SK-N-SH (cell line): Measurements from ENCODE around the gene CCDC18.
"Not testable (repeated sequence)": the region's sequence is repeated elsewhere in the genome, so short reads cannot be mapped to it uniquely, and the experiment has no call there.

Experiments used
- EP300 ChIP-seq, 2 experiments: IDR thresholded peaks; 2 replicates each; pipeline versions ENCODE4 v1.4.0 to v1.6.1; 2012; ENCODE audit warnings: borderline replicate concordance in 1 of 2, low read depth in 1 of 2, low read length in 1 of 2
- EZH2phosphoT487 ChIP-seq: fragments of 200-600 bp; sonication (generic); IDR thresholded peaks from 2 replicates; pipeline ENCODE4 v1.6.1; 2017; ENCODE audit warnings: low read depth, mixed run types, mild to moderate bottlenecking, antibody characterized with exemption, moderate library complexity, borderline replicate concordance
- GABPA ChIP-seq: IDR thresholded peaks from 2 replicates; pipeline ENCODE4 v1.4.0; 2012; ENCODE audit warnings: low read depth, mild to moderate bottlenecking
- GATA2 ChIP-seq: sonication (generic); formaldehyde crosslinking; IDR thresholded peaks from 2 replicates; pipeline ENCODE4 v1.5.0; 2020; ENCODE audit warnings: mild to moderate bottlenecking, missing genetic modification reagents
- POLR2AphosphoS5 ChIP-seq: IDR thresholded peaks from 2 replicates; pipeline ENCODE4 v1.6.1; 2012; ENCODE audit warnings: low read depth, low read length
- RAD21 ChIP-seq: IDR thresholded peaks from 2 replicates; pipeline ENCODE4 v1.6.1; 2012; ENCODE audit warnings: mild to moderate bottlenecking, low read length
- YY1 ChIP-seq: IDR thresholded peaks from 2 replicates; pipeline ENCODE4 v1.4.0; 2012; ENCODE audit warnings: low read depth, mild to moderate bottlenecking
- TF ChIP-seq, protein P1 (sequence below): fragments of 200-600 bp; sonication (generic); IDR thresholded peaks from 2 replicates; pipeline ENCODE4 v1.6.1; 2017; ENCODE audit warnings: antibody characterized with exemption, mild to moderate bottlenecking, moderate library complexity
- TF ChIP-seq, protein P2 (sequence below): fragments of 150-350 bp; IDR thresholded peaks from 2 replicates; pipeline ENCODE4 v1.6.1; 2017; ENCODE audit warnings: antibody characterized with exemption, low read length, low read depth, borderline replicate concordance
- TF ChIP-seq, protein P3 (sequence below): IDR thresholded peaks from 2 replicates; pipeline ENCODE4 v1.4.0; 2012; ENCODE audit warnings: low read depth, borderline replicate concordance
- TF ChIP-seq, protein P4 (sequence below): IDR thresholded peaks from 2 replicates; pipeline ENCODE4 v1.4.0; 2012; ENCODE audit warnings: low read depth

DNA sequence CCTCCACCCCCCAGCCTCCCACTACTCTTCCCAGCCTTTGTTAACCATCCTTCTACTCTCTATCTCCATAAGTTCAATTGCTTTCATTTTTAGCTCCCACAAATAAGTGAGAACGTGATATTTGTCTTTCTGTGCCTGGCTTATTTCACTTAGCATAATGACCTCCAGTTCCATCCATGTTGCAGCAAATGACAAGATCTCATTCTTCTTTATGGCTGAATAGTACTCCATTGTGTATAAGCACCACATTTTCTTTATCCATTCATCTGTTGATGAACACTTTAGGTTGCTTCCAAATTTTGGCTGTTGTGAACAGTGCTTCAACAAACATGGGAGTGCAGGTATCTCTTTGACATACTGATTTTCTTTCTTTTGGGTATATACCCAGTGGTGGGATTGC is 14.6 kb upstream of the CCDC18 start:
- TF ChIP-seq, protein P1, sequence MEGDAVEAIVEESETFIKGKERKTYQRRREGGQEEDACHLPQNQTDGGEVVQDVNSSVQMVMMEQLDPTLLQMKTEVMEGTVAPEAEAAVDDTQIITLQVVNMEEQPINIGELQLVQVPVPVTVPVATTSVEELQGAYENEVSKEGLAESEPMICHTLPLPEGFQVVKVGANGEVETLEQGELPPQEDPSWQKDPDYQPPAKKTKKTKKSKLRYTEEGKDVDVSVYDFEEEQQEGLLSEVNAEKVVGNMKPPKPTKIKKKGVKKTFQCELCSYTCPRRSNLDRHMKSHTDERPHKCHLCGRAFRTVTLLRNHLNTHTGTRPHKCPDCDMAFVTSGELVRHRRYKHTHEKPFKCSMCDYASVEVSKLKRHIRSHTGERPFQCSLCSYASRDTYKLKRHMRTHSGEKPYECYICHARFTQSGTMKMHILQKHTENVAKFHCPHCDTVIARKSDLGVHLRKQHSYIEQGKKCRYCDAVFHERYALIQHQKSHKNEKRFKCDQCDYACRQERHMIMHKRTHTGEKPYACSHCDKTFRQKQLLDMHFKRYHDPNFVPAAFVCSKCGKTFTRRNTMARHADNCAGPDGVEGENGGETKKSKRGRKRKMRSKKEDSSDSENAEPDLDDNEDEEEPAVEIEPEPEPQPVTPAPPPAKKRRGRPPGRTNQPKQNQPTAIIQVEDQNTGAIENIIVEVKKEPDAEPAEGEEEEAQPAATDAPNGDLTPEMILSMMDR, result not testable (repeated sequence)
- TF ChIP-seq YY1; RAD21; EZH2phosphoT487; EP300 (IDR thresholded peaks at IDR 0.05; ENCODE audit: borderline replicate concordance in 1 of 2, low read depth in 1 of 2, low read length in 1 of 2); GATA2 (CRISPR knock-in tag); GABPA; POLR2AphosphoS5: not testable (repeated sequence)
- TF ChIP-seq, protein P2, sequence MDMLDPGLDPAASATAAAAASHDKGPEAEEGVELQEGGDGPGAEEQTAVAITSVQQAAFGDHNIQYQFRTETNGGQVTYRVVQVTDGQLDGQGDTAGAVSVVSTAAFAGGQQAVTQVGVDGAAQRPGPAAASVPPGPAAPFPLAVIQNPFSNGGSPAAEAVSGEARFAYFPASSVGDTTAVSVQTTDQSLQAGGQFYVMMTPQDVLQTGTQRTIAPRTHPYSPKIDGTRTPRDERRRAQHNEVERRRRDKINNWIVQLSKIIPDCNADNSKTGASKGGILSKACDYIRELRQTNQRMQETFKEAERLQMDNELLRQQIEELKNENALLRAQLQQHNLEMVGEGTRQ, result not testable (repeated sequence)
- TF ChIP-seq, protein P3, sequence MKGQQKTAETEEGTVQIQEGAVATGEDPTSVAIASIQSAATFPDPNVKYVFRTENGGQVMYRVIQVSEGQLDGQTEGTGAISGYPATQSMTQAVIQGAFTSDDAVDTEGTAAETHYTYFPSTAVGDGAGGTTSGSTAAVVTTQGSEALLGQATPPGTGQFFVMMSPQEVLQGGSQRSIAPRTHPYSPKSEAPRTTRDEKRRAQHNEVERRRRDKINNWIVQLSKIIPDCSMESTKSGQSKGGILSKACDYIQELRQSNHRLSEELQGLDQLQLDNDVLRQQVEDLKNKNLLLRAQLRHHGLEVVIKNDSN, result not testable (repeated sequence)
- TF ChIP-seq, protein P4, sequence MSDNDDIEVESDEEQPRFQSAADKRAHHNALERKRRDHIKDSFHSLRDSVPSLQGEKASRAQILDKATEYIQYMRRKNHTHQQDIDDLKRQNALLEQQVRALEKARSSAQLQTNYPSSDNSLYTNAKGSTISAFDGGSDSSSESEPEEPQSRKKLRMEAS, result not testable (repeated sequence)
